DOHH2 (cell line): Measurements from ENCODE around the gene FGF10.

Experiments used
- EZH2phosphoT487 ChIP-seq: fragments of 200-600 bp; sonication (generic); IDR thresholded peaks from 2 replicates; pipeline ENCODE4 v1.6.1; 2017; ENCODE audit warnings: borderline replicate concordance, mild to moderate bottlenecking, antibody characterized with exemption, low read length, moderate library complexity, mixed read lengths
- TF ChIP-seq, protein P1 (sequence below): fragments of 200-600 bp; sonication (generic); IDR thresholded peaks from one replicate; pipeline ENCODE4 v1.5.1; 2014; ENCODE audit warnings: antibody characterized with exemption, mild to moderate bottlenecking, low read depth, low read length; ENCODE audit not compliant: poor library complexity, severe bottlenecking

DNA sequence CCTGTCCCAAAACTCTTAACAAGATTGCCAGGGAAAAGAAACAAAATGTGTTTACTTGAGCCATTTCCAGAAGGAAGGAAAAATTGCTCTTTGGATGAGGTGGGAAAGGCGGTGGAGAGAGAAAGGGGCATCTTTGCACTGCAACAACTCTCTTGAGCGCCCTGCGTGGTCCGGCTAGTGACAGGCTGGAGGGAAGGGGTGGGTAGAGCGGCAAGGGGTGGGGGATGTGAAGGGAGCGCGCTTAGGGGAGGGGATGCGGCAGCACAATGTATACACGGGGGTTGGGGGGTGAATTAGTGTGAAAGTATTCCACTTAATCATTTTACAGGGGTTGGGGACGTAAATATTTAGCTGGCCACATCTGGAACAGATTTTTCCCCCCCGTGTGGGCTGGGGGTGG is 1.3 kb downstream of the FGF10 start:
- TF ChIP-seq, protein P1, sequence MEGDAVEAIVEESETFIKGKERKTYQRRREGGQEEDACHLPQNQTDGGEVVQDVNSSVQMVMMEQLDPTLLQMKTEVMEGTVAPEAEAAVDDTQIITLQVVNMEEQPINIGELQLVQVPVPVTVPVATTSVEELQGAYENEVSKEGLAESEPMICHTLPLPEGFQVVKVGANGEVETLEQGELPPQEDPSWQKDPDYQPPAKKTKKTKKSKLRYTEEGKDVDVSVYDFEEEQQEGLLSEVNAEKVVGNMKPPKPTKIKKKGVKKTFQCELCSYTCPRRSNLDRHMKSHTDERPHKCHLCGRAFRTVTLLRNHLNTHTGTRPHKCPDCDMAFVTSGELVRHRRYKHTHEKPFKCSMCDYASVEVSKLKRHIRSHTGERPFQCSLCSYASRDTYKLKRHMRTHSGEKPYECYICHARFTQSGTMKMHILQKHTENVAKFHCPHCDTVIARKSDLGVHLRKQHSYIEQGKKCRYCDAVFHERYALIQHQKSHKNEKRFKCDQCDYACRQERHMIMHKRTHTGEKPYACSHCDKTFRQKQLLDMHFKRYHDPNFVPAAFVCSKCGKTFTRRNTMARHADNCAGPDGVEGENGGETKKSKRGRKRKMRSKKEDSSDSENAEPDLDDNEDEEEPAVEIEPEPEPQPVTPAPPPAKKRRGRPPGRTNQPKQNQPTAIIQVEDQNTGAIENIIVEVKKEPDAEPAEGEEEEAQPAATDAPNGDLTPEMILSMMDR: no peak
- no peak for TF ChIP-seq EZH2phosphoT487
